SHP77 (cell line): Measurements from ENCODE around the gene TMEM214.

Experiments used
- DNase-seq, 2 experiments: peaks; one replicate each; lab custom pipeline; 2025; lab: John Stamatoyannopoulos, UW

The TMEM214 gene

GRCh38 chr2:27010139-27010538, 22.6 kb upstream of the TMEM214 start:
- DNase-seq, result no peak

GRCh38 chr2:27013738-27014137, 19.0 kb upstream of the TMEM214 start:
- no peak for DNase-seq

- peak in 1 of 2 experiments; percentile 26 for DNase-seq
Observed at GRCh38 chr2:27014771-27015433, 17.9 kb upstream of the TMEM214 start.

GRCh38 chr2:27016801-27017325, 15.9 kb upstream of the TMEM214 start:
- peak; percentile 79 to 85 for DNase-seq

- DNase-seq, result no peak
Observed at GRCh38 chr2:27018142-27018541, 14.6 kb upstream of the TMEM214 start.

DNA sequence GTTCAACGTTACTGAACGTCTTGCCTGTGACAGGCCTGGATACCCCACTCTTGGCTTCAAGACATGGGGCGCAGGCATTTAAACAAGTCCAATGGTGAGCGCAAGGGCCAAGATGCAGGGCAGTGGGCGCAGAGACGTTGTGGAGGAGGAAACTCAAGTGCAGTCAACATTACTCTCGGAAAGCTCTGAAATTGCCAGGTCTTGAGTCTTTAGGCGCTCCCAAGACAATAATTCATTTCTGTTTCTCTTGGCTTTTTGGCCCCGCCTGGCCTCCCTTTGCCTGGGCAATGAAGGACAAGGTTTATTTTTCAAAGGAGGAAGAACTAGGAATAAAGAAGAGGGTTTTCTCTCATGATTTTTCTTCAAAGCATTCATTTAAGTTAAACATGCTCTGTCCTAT, 13.3 kb upstream of the TMEM214 start:
- DNase-seq, result no peak

DNA sequence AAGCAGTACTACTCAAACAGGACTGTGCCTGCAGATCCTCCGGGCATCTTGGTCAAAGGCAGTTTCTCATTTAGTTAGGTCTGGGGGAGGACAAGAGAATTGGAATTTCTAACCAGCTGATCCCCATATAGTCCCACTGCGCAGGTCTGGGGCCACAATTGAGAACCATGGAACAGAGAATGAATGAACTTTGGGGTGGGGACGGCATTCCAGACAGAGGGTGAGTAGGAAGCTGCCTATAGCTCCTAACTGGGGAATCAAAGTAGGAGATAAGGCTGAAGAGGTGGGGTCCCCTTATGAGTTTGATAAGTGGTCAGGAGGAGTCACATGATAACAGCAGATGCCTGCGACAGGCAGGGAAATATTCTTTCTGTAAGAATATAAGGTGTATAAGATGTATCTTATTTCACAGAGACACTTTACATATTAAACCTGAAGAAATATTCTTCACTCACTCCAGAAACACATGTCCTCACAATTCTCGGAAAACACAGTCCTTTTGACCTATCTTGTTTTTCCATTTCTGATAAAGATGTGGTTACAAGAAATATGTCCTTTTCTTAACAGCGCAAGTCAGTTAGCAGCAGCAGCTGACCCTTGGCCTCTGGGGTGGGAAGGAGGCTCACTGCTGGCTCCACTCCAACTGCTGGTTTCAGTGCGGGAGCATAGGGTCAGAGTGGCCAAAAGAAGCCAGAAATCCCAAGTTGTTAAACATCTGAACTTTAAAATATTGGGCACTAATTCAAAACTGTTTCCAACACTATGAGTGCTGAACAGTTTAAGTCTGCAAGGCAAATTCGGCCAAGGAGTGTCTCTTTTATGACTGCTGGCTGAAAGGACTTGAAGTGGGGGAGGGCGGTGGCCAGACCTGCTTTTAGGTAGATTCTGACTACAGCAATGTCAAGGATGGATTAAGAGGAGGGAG, 12.6 kb upstream of the TMEM214 start:
- no peak for DNase-seq

GRCh38 chr2:27021253-27022049, 11.3 kb upstream of the TMEM214 start:
- no peak for DNase-seq

- no peak for DNase-seq
Observed at GRCh38 chr2:27023740-27024139, 9.0 kb upstream of the TMEM214 start.

DNA sequence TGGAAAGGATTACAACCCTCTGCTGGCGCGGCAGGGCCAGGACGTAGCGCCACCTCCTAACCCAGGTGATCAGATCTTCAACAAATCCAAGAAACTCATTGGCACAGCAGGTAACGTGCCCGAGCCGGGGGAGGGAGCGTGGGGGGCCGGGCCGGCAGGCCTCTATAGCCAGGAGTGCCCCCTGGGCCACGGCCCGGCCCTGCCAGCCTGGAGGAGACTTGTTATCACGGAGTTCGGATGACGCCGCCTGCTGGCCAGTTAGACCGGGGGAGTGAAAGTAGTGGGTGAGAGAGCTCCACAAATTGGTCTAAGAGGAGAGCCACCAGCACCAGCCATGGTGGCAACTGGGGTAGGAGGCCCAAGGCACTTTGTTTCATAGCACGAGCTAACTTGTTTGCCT, 8.6 kb upstream of the TMEM214 start:
- DNase-seq, result no peak

DNA sequence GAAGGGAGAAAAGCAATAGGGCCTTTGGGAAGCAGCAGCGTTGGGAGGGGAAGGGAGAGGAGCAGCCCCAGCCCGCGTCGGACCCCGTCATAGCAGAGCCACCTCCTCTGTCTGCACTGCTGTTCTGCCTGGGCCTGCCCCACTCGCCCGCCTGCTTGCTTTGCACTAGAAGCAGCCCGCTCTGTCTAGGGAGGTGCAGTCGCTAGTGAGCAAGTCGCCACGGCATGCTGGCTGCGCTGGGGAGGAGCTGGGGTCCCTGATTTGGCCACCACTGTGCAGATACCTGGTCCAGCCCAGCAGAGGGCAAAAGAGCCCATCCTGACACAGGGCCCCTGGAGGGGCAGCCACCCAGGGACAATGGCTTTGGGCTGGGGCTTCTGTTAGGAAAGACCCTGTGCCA, 8.0 kb upstream of the TMEM214 start:
- no peak for DNase-seq

- no peak for DNase-seq
Observed at GRCh38 chr2:27025281-27025800, 7.4 kb upstream of the TMEM214 start.

- no peak for DNase-seq
Observed at GRCh38 chr2:27025861-27026851, 6.6 kb upstream of the TMEM214 start.

DNA sequence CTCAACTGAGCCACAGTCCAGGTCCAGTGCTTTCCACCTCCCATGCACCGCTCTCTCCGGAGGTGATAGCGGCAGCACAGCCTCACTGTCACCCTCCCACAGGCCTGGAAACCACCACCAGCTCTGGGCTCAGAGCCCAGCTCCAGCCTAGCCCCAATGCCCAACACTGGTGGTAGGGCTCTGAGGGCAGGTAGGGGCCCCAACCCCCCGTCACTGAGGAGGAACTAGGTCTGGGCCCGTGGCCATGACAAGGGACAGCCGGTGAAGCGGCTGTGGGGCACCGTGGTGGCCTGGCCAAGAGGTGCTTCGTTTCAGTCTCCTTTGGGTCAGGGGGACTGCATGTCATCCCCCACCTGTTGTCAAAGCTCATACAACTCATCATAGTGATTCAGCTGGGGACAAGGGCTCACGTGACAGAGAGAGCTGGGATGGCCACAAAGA, 5.5 kb upstream of the TMEM214 start:
- no peak for DNase-seq

DNA sequence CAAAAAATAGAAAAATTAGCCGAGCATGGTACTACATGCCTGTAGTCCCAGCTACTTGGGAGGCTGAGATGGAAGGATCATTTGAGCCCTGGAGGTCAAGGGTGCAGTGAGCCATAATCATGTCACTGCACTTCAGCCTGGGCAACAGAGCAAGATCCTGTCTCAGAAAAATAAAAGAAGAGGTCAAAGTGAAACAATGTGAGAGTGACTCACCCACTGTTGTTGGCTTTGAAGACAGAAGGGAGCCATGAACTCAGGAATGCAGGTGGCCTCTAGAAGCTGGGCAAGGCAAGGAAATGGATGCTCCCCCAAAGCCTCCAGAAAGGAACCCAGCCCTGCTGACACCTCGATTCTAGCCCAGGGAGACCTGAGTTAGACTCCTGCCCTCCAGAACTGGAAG, 3.7 kb upstream of the TMEM214 start:
- DNase-seq, result no peak

- no peak for DNase-seq
Observed at GRCh38 chr2:27033253-27033852, 588 bp downstream of the TMEM214 start.

- DNase-seq, result no peak
Observed at GRCh38 chr2:27038012-27038411, 5.2 kb downstream of the TMEM214 start.

DNA sequence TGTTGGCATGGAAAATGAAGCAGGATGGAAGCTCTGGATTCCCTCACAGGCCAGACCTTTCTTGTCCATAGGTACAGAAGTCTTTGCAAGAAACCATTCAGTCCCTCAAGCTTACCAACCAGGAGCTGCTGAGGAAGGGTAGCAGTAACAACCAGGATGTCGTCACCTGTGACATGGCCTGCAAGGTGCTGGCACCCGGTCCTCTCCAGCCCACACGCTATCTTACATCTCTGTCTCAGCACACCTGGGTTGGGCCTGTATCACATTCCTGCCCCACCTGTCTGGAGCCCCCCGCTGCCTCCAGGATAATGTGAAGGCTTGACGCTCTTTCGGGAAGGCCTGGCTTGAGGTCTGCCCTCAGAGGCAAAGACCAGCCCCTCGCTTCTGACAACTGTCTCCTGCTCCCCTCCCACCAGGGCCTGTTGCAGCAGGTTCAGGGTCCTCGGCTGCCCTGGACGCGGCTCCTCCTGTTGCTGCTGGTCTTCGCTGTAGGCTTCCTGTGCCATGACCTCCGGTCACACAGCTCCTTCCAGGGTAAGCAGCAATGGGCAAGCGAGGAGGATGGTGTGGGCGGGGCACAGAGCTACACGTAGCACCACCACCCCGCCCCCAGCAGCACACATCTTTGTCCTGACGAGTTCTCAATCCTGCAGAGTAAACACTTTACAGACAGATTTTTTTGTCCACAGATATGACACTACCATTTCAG, 6.0 kb downstream of the TMEM214 start:
- DNase-seq, result no peak

- DNase-seq, result no peak
Observed at GRCh38 chr2:27039426-27039825, 6.7 kb downstream of the TMEM214 start.

GRCh38 chr2:27039871-27040270, 7.1 kb downstream of the TMEM214 start:
- no peak for DNase-seq
